HG02885 (cell line): Measurements from ENCODE around the gene BCL11A.

ENCODE experiments used
- ATAC-seq: cut with Tn5 transposase; IDR thresholded peaks from one replicate; pipeline ENCODE4 v1.9.1; 2021; ENCODE audit warnings: mild to moderate bottlenecking; ENCODE audit not compliant: unreplicated experiment, poor library complexity

The BCL11A gene

GRCh38 chr2:60512641-60513040 lies 40.8 kb downstream of the BCL11A start:
- no peak for ATAC-seq

- no peak for ATAC-seq
These were observed 41.3 kb downstream of the BCL11A start for GRCh38 chr2:60512062-60512622.

DNA sequence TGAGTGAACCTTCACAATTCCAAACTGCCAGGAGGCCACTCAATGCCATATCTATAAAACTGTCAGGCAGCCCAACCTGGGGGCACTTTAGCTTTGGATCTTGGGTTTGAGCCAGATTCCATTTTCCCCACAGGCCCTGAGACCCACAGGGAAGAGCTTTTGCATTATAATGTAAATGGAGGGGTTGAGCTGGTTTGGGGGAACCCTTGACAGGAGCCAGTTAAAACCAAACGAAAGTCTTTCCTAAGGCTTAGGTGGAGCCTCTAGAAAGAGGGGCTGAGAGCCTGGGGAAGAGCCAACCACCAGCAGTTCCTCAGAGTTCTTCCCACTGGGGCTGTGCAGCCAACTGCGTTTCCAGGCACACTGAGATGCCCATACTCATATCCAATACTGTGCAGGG lies 42.7 kb downstream of the BCL11A start:
- ATAC-seq, result no peak

DNA sequence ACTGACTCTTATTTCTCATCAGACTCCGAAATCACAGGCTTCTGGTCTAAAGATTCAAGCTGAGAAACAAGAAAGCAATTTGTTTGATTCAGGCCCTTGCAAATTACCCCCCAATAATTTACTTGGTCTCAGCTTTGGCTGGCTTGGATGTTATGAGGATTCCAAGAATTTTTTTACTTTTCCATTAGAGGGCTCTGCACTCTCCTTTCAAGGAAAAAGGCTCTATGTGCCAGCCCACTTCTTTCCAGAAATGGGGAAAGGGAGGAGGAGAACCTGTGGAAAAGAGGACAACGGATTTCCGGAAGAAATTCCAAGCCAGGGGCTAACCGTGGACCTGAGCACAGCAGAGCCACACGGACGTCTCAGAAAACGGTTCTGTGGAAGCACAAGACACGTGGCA lies 44.4 kb downstream of the BCL11A start:
- no peak for ATAC-seq

GRCh38 chr2:60508339-60508917 lies 45.0 kb downstream of the BCL11A start:
- no peak for ATAC-seq

GRCh38 chr2:60507211-60507965 lies 46.1 kb downstream of the BCL11A start:
- ATAC-seq, result no peak

DNA sequence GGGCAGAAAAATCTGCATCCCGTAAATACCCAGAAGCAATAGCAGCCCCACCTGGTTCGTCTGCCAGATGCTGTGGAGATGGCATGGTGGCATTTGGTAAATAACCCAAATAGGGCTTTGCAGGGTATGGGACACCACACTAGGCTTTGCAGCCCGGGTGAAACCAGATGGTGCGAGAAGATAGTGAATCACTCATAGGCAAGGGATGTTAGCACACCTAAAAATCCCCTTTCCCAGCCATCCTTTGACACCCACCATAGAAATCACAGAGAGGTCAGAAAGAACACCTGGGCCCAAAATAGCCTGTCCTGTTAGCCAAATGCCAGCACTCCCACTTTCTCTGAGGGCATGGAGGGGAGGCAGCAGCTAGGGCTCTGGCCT lies 47.6 kb downstream of the BCL11A start:
- peak; percentile 49 for ATAC-seq

- ATAC-seq, result peak; percentile 3
These were observed 48.1 kb downstream of the BCL11A start for GRCh38 chr2:60505240-60505879.

- no peak for ATAC-seq
These were observed 49.4 kb downstream of the BCL11A start for GRCh38 chr2:60504049-60504448.

GRCh38 chr2:60502144-60502543 lies 51.3 kb downstream of the BCL11A start:
- no peak for ATAC-seq

DNA sequence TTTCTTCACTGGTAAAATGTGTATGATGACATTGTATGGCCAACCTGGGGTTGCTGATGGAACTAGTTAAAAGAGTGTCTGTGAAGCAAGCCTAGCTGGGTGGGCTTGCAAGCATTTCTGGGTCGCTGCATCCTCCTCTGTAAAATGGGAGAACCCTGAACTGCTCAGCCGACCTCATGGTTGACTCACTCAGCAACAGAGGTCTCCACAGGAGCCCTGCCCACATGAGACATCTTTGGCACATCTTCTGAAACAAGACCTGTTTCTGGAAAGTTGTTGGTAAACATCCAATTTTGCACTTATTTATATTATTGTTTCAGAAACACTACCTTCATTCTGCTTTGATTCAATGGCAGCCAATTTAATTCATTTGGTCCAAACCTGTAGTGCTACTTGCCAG lies 52.6 kb downstream of the BCL11A start:
- no peak for ATAC-seq

- no peak for ATAC-seq
These were observed 53.7 kb downstream of the BCL11A start for GRCh38 chr2:60499651-60500265.

GRCh38 chr2:60498816-60499429 lies 54.5 kb downstream of the BCL11A start:
- ATAC-seq, result peak; percentile 68

- ATAC-seq, result peak; percentile 49
These were observed 55.2 kb downstream of the BCL11A start for GRCh38 chr2:60498127-60498815.

GRCh38 chr2:60497500-60497899 lies 56.0 kb downstream of the BCL11A start:
- ATAC-seq, result no peak

DNA sequence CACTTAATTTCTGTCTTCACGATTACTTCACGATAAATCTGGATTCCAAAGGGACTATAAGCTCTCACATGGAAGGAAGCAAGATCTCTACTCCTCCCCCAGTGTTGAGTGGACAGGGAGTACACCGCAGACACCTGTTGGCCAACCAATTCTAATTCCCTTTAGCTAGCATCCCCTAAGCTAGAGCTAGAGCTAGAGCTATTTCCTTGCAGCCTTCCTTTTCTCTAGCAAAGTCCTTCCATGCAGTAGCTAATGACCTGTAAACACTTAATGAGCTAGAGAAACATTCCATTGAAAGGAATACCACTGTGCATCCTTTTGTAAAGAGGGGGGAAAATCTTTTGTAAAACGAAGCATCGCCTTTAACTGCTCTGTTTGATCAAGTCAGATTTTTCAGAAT lies 56.5 kb downstream of the BCL11A start:
- ATAC-seq, result no peak

DNA sequence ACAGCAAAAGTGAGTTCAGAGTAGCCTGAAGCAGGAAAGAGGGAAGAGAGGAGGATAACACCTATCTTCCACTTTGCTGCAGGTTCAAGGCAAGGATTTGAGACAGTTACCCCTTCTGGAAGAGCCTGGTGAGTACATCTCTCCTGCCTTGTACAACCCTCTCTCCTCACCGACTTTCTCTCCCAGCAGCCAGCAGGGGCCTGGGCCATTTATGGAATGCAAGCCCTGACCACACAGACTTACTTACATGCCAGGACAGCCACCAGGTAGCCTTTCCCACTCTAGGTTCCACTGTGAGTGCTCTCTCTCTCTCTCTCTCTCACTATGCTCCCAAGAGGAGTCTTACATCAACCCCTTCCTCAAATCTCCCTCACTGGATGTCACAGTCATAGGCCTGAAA lies 57.0 kb downstream of the BCL11A start:
- no peak for ATAC-seq

GRCh38 chr2:60495041-60495625 lies 58.3 kb downstream of the BCL11A start:
- ATAC-seq, result no peak

DNA sequence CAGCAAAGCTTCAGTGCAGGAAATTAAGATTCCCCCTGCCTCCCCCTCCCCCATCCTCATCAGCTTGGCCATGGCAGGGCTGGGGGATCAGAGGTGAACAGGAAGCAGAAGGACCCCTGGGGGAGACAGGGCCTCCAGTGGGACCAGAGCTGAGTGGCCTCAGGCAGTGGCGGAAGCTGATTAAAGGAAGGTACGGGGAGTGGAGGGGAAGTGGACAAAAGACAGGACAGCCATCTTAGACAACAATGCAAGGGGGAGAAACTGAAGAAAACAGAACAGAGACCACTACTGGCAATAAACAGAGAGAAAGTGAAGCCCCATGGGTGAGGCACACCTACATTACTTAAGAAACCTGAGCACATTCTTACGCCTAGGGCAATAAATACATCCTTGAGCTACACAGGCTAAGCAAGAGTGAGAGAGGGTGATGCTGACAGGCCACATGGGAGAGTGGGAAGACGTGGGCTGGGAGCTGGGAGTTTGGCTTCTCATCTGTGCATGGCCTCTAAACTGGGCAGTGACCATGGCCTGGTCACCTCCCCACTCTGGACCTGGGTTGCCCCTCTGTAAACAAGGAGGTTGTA lies 59.6 kb downstream of the BCL11A start:
- ATAC-seq, result no peak
